SK-N-SH (cell line): ENCODE measurements around the gene DPP10.

Experiments used
- CHD2 ChIP-seq: fragments of 150-350 bp; IDR thresholded peaks from 2 replicates; pipeline ENCODE4 v1.6.1; 2018; ENCODE audit warnings: low read length; ENCODE audit not compliant: partially characterized antibody
- ELF1 ChIP-seq: IDR thresholded peaks from 2 replicates; pipeline ENCODE4 v1.4.0; 2012
- EZH2phosphoT487 ChIP-seq: fragments of 200-600 bp; sonication (generic); IDR thresholded peaks from 2 replicates; pipeline ENCODE4 v1.6.1; 2017; ENCODE audit warnings: low read depth, mixed run types, mild to moderate bottlenecking, antibody characterized with exemption, moderate library complexity, borderline replicate concordance
- FOSL2 ChIP-seq: IDR thresholded peaks from 2 replicates; pipeline ENCODE4 v1.4.0; 2012; ENCODE audit warnings: low read depth, mild to moderate bottlenecking, moderate library complexity, borderline replicate concordance
- FOXJ3 ChIP-seq: sonication (generic); formaldehyde crosslinking; IDR thresholded peaks from 2 replicates; pipeline ENCODE4 v1.5.1; 2020; ENCODE audit warnings: mild to moderate bottlenecking, missing genetic modification reagents
- JUND ChIP-seq: IDR thresholded peaks from 2 replicates; pipeline ENCODE4 v1.4.0; 2012
- MEF2A ChIP-seq: IDR thresholded peaks from 2 replicates; pipeline ENCODE4 v1.4.0; 2012; ENCODE audit warnings: low read depth, borderline replicate concordance
- NFIC ChIP-seq: IDR thresholded peaks from 2 replicates; pipeline ENCODE4 v1.4.0; 2012; ENCODE audit warnings: borderline replicate concordance
- RFX5 ChIP-seq: IDR thresholded peaks from 2 replicates; pipeline ENCODE4 v1.6.1; 2012; ENCODE audit warnings: mild to moderate bottlenecking, improper control_type of control experiment, low read length
- TF ChIP-seq, protein P1 (sequence below): fragments of 150-350 bp; IDR thresholded peaks from 2 replicates; pipeline ENCODE4 v1.6.1; 2016; ENCODE audit warnings: mild to moderate bottlenecking, low read depth, low read length
- TF ChIP-seq, protein P2 (sequence below): fragments of 200-600 bp; sonication (generic); IDR thresholded peaks from 2 replicates; pipeline ENCODE4 v1.6.1; 2017; ENCODE audit warnings: antibody characterized with exemption, mild to moderate bottlenecking, moderate library complexity
- TF ChIP-seq, protein P3 (sequence below): IDR thresholded peaks from 2 replicates; pipeline ENCODE4 v1.4.0; 2012; ENCODE audit warnings: low read depth

DNA sequence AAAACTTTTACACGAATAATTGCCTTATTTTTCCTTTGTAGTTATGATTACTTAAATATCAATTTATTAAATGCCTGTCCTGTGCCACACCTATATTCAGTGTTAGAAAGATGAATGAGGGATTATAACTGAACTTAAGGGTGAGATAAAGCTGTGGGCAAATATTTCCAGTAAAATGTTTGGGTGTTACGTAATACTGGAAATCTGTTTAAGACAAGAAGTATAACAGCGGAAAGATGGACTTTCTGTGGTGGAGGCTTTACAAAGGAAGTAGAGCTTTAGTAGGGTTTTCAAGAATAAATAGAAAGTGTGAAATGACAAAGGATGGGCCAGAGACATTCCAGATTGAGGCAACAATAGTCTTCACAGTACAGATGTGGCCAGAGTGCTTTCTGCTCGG is 927.0 kb downstream of the DPP10 start:
- TF ChIP-seq, protein P1, sequence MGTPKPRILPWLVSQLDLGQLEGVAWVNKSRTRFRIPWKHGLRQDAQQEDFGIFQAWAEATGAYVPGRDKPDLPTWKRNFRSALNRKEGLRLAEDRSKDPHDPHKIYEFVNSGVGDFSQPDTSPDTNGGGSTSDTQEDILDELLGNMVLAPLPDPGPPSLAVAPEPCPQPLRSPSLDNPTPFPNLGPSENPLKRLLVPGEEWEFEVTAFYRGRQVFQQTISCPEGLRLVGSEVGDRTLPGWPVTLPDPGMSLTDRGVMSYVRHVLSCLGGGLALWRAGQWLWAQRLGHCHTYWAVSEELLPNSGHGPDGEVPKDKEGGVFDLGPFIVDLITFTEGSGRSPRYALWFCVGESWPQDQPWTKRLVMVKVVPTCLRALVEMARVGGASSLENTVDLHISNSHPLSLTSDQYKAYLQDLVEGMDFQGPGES: no peak
- TF ChIP-seq, protein P2, sequence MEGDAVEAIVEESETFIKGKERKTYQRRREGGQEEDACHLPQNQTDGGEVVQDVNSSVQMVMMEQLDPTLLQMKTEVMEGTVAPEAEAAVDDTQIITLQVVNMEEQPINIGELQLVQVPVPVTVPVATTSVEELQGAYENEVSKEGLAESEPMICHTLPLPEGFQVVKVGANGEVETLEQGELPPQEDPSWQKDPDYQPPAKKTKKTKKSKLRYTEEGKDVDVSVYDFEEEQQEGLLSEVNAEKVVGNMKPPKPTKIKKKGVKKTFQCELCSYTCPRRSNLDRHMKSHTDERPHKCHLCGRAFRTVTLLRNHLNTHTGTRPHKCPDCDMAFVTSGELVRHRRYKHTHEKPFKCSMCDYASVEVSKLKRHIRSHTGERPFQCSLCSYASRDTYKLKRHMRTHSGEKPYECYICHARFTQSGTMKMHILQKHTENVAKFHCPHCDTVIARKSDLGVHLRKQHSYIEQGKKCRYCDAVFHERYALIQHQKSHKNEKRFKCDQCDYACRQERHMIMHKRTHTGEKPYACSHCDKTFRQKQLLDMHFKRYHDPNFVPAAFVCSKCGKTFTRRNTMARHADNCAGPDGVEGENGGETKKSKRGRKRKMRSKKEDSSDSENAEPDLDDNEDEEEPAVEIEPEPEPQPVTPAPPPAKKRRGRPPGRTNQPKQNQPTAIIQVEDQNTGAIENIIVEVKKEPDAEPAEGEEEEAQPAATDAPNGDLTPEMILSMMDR: no peak
- TF ChIP-seq JUND: no peak
- TF ChIP-seq EZH2phosphoT487: no peak
- TF ChIP-seq CHD2: no peak
- TF ChIP-seq ELF1: no peak
- TF ChIP-seq NFIC: no peak
- TF ChIP-seq FOXJ3: no peak
- TF ChIP-seq MEF2A: no peak
- TF ChIP-seq, protein P3, sequence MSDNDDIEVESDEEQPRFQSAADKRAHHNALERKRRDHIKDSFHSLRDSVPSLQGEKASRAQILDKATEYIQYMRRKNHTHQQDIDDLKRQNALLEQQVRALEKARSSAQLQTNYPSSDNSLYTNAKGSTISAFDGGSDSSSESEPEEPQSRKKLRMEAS: no peak
- no peak for TF ChIP-seq RFX5
- TF ChIP-seq FOSL2: no peak
